Measurements from ENCODE around the gene SLC25A13.

DNA sequence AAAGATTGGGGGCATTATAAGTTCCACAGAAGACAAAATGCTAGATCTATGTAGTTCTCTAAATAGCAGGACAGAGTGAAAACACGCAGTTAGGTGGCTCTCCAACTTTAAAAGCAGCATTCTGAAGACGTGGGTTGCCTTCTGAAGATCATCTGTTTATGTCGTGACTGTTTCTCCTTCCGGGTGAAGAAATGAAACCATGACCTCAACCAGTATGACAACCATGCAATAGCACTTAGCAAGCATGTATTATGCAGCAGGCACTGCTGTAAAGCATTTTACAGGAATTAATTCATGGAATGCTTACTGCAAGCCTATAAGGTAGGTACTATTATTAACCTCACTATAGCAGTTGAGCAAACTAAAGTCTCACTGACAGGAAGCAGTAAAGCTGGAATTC, 125.2 kb downstream of the SLC25A13 start:
- TF ChIP-seq CTCF (conservative IDR thresholded peaks at IDR 0.05; ENCODE audit: low read depth, low read length) = no peak
- no peak for TF ChIP-seq EZH2phosphoT487 (IDR thresholded peaks at IDR 0.05; ENCODE audit: borderline replicate concordance, low read length)
